OCI-LY1 (cell line): Measurements from ENCODE around the gene HBG2.

Source experiments
- H2AFZ ChIP-seq: fragments of 200-600 bp; sonication (generic), shearing (Covaris generic); 2 replicates; pipeline ENCODE4 v1.6.0; 2014; ENCODE audit warnings: antibody characterized with exemption, mild to moderate bottlenecking, low read length
- H3F3A ChIP-seq: fragments of 200-600 bp; sonication (generic), shearing (Covaris generic); 2 replicates; pipeline ENCODE4 v1.6.0; 2014; ENCODE audit warnings: mild to moderate bottlenecking, antibody characterized with exemption, low read length, moderate library complexity; ENCODE audit not compliant: insufficient read depth
- H3K27ac ChIP-seq: fragments of 200-600 bp; sonication (generic); 2 replicates; pipeline ENCODE4 v1.5.1; 2014; ENCODE audit warnings: low read length, mixed run types, mild to moderate bottlenecking, low read depth; ENCODE audit not compliant: poor library complexity, severe bottlenecking
- H3K27me3 ChIP-seq: fragments of 200-600 bp; sonication (generic); 2 replicates; pipeline ENCODE4 v1.6.0; 2014; ENCODE audit warnings: antibody characterized with exemption, mild to moderate bottlenecking, low read length, moderate library complexity; ENCODE audit not compliant: insufficient read depth
- H3K36me3 ChIP-seq: fragments of 200-600 bp; sonication (generic); 2 replicates; pipeline ENCODE4 v1.6.1; 2014; ENCODE audit warnings: mild to moderate bottlenecking, antibody characterized with exemption, low read length, moderate library complexity, mixed read lengths; ENCODE audit not compliant: insufficient read depth
- H3K4me1 ChIP-seq: fragments of 200-600 bp; sonication (generic); 2 replicates; pipeline ENCODE4 v1.5.1; 2014; ENCODE audit warnings: mild to moderate bottlenecking, low read length, moderate library complexity; ENCODE audit not compliant: insufficient read depth, severe bottlenecking
- H3K4me2 ChIP-seq: fragments of 200-600 bp; sonication (generic), shearing (Covaris generic); 2 replicates; pipeline ENCODE4 v1.6.1; 2014; ENCODE audit warnings: low read length
- H3K4me3 ChIP-seq: fragments of 200-600 bp; sonication (generic); 2 replicates; pipeline ENCODE4 v1.5.1; 2014; ENCODE audit warnings: low read length, low read depth, mild to moderate bottlenecking, mixed read lengths; ENCODE audit not compliant: poor library complexity, severe bottlenecking
- H3K79me2 ChIP-seq: fragments of 200-600 bp; shearing (Covaris generic); 2 replicates; pipeline ENCODE4 v1.6.1; 2016; ENCODE audit warnings: mixed run types, low read length, mixed read lengths; ENCODE audit not compliant: insufficient read depth
- H3K9ac ChIP-seq: fragments of 200-600 bp; sonication (generic), shearing (Covaris generic); 2 replicates; pipeline ENCODE4 v1.6.1; 2014; ENCODE audit warnings: mild to moderate bottlenecking, low read length, mixed read lengths
- H3K9me2 ChIP-seq: fragments of 200-600 bp; sonication (generic), shearing (Covaris generic); 2 replicates; pipeline ENCODE4 v1.6.1; 2014; ENCODE audit warnings: low read depth, mild to moderate bottlenecking, low read length, mixed read lengths
- H3K9me3 ChIP-seq: fragments of 200-600 bp; shearing (Covaris generic); 2 replicates; pipeline ENCODE4 v1.6.1; 2014; ENCODE audit warnings: low read length, mixed read lengths
- H4K20me1 ChIP-seq: fragments of 200-600 bp; sonication (generic), shearing (Covaris generic); 2 replicates; pipeline ENCODE4 v1.6.0; 2016; ENCODE audit warnings: mild to moderate bottlenecking, low read length; ENCODE audit not compliant: insufficient read depth
- CTCF ChIP-seq: fragments of 200-600 bp; sonication (generic), shearing (Covaris generic); IDR thresholded peaks from 2 replicates; pipeline ENCODE4 v1.5.1; 2017; ENCODE audit warnings: mild to moderate bottlenecking, antibody characterized with exemption, low read length, moderate library complexity, mixed read lengths
- EZH2 ChIP-seq: fragments of 200-600 bp; sonication (generic), shearing (Covaris generic); IDR thresholded peaks from 2 replicates; pipeline ENCODE4 v1.8.0; 2017; ENCODE audit warnings: borderline replicate concordance, mixed run types, mild to moderate bottlenecking, antibody characterized with exemption, low read length, moderate library complexity, mixed read lengths

Gene HBG2

GRCh38 chr11:5232176-5232575 is 22.4 kb downstream of the HBG2 start:
- H3K9me3 ChIP-seq: no peaks in the 10 kb centered on the region
- H3K27me3 ChIP-seq: no peaks in the 10 kb centered on the region
- H3K9me2 ChIP-seq: no peaks in the 10 kb centered on the region
- no peak overlapping the region for H3K9ac ChIP-seq
- no peak overlapping the region for H2AFZ ChIP-seq
- H3F3A ChIP-seq: no peaks in the 10 kb centered on the region
- no peak for TF ChIP-seq CTCF
- no peak overlapping the region for H3K27ac ChIP-seq
- H3K4me2 ChIP-seq: no peak overlapping the region
- no peak overlapping the region for H3K4me3 ChIP-seq
- H4K20me1 ChIP-seq: no peaks in the 10 kb centered on the region
- no peaks in the 10 kb centered on the region for H3K4me1 ChIP-seq
- no peaks in the 10 kb centered on the region for H3K36me3 ChIP-seq
- H3K79me2 ChIP-seq: no peaks in the 10 kb centered on the region

GRCh38 chr11:5231111-5231510 is 23.5 kb downstream of the HBG2 start:
- Histone ChIP-seq H3K9me3 (no peaks in the 10 kb centered on the region), H3K27ac (no peak overlapping the region), H3K27me3 (no peaks in the 10 kb centered on the region), H3K4me3 (no peak overlapping the region), H4K20me1 (no peaks in the 10 kb centered on the region), H2AFZ (no peak overlapping the region), H3K79me2 (no peaks in the 10 kb centered on the region), H3K4me1 (no peaks in the 10 kb centered on the region), H3F3A (no peaks in the 10 kb centered on the region), H3K9ac (no peak overlapping the region), H3K9me2 (no peaks in the 10 kb centered on the region), H3K4me2 (no peak overlapping the region), H3K36me3 (no peaks in the 10 kb centered on the region)
- TF ChIP-seq CTCF (no peak), EZH2 (no peak)

GRCh38 chr11:5230266-5230665 is 24.3 kb downstream of the HBG2 start:
- no peaks in the 10 kb centered on the region for H3K9me2 ChIP-seq
- no peak overlapping the region for H2AFZ ChIP-seq
- H3K36me3 ChIP-seq: no peaks in the 10 kb centered on the region
- TF ChIP-seq EZH2: no peak
- TF ChIP-seq CTCF: no peak
- no peaks in the 10 kb centered on the region for H3K4me1 ChIP-seq
- no peaks in the 10 kb centered on the region for H3F3A ChIP-seq
- H3K4me3 ChIP-seq: no peak overlapping the region
- H3K27ac ChIP-seq: no peak overlapping the region
- H3K79me2 ChIP-seq: no peaks in the 10 kb centered on the region
- no peaks in the 10 kb centered on the region for H3K9me3 ChIP-seq
- H3K4me2 ChIP-seq: no peak overlapping the region
- H3K9ac ChIP-seq: no peak overlapping the region
- no peaks in the 10 kb centered on the region for H3K27me3 ChIP-seq
- no peaks in the 10 kb centered on the region for H4K20me1 ChIP-seq
